Uterus (tissue), 4 donors: ENCODE results near the gene DOC2A. TPM values are rescaled to one million over a fixed set of nuclear protein-coding genes. Genes with fewer than 3 reads are reported as not detected.
"Not testable (repeated sequence)": the region's sequence is repeated elsewhere in the genome, so short reads cannot be mapped to it uniquely, and the experiment has no call there.

ENCODE experiments used
- DNase-seq, 2 donors: peaks; one replicate each; pipeline ENCODE4 v3.0.0-alpha.2; 2019 to 2020
- H3K27ac ChIP-seq, 2 donors: fragments of 200-600 bp; sonication (generic); 1 replicate in 1 of 2; 2 replicates in 1 of 2; pipeline ENCODE4 v1.5.1; 2016 to 2018
- H3K27me3 ChIP-seq, 2 donors: fragments of 200-600 bp; sonication (generic); one replicate each; pipeline ENCODE4 v1.5.1; 2018 to 2019; ENCODE audit warnings: control low read depth in 1 of 2
- H3K36me3 ChIP-seq, 2 donors: fragments of 200-600 bp; sonication (generic); one replicate each; pipeline ENCODE4 v1.5.1; 2019; ENCODE audit warnings: control low read depth in 1 of 2
- H3K4me1 ChIP-seq, 2 donors: fragments of 200-600 bp; sonication (generic); one replicate each; pipeline ENCODE4 v1.5.1; 2018 to 2019; ENCODE audit warnings: control low read depth in 1 of 2
- H3K4me3 ChIP-seq, 2 donors: fragments of 200-600 bp; sonication (generic); 1 replicate in 1 of 2; 2 replicates in 1 of 2; pipeline ENCODE4 v1.5.1; 2018 to 2019; ENCODE audit warnings: mild to moderate bottlenecking in 1 of 2
- H3K9me3 ChIP-seq, 2 donors: fragments of 200-600 bp; sonication (generic); one replicate each; pipeline ENCODE4 v1.5.1; 2019; ENCODE audit warnings: control low read depth in 1 of 2
- CTCF ChIP-seq, 4 experiments: fragments of 200-600 bp in 2 of 4; fragments of 450-650 bp in 2 of 4; sonication (generic) in 2 of 4; IDR thresholded peaks; one replicate each; pipeline ENCODE4 v1.5.1; 2016 to 2019; ENCODE audit warnings: antibody characterized with exemption in 4 of 4, mild to moderate bottlenecking in 2 of 4, moderate library complexity in 1 of 4
- POLR2A ChIP-seq, 2 donors: fragments of 450-650 bp; IDR thresholded peaks; one replicate each; pipeline ENCODE4 v1.6.1; 2016; ENCODE audit warnings: antibody characterized with exemption in 2 of 2, mild to moderate bottlenecking in 1 of 2, moderate library complexity in 1 of 2
- intact Hi-C: fragments of 100-400 bp; cut with DNase I; formaldehyde crosslinking; loops from one replicate; pipeline ENCODE4 v1.15.1; 2023; ENCODE audit warnings: low total_unique reads
- total RNA-seq, 4 donors: library from RNA; depleted of rRNA in 3 of 4; stranded (reverse); fragments of >200 nt in 3 of 4; gene quantifications; one replicate each; pipeline versions ENCODE4 v1.1.0 to v1.2.4, GENCODE V29; 2014 to 2023
- donor health status: DM: yes; HTN: yes; CAD: no.

DOC2A gene
- total RNA-seq, 4 donors from 2014 or later: 1.0 to 2.6 (median 1.8) TPM; not detected in 1

DNA sequence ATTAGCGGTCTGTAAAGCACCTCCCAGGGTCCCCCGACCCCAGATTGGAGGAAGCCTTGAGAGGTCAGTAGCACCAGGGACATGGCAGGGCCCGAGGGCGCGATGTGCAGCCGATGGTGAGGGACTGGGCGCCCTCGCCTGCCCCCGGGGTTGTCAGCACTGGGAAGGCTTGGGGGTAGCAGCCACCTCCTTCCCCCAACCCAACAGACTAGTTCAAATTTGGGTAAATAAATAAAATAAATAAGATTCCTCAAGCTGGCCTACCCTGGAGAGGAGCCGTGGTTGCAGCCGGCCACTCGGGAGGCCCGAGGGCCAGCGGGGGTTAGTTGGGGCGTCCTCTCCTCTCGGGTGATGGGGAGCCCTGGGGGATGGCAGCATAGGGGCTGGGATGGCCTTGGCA lies 13.6 kb upstream of the DOC2A start:
- Histone ChIP-seq H3K4me1 (no peaks in the 10 kb centered on the region), H3K36me3 (no peaks in the 10 kb centered on the region), H3K4me3 (no peak overlapping the region), H3K27me3 (peaks cover 0 to 2% of the 10 kb centered on the region in 2 donors), H3K27ac (no peak overlapping the region), H3K9me3 (no peaks in the 10 kb centered on the region)
- TF ChIP-seq CTCF (IDR thresholded peaks at IDR 0.05) (no peak), POLR2A (IDR thresholded peaks at IDR 0.05) (no peak)
- intact Hi-C loops: no loop called here
- no peak for DNase-seq

DNA sequence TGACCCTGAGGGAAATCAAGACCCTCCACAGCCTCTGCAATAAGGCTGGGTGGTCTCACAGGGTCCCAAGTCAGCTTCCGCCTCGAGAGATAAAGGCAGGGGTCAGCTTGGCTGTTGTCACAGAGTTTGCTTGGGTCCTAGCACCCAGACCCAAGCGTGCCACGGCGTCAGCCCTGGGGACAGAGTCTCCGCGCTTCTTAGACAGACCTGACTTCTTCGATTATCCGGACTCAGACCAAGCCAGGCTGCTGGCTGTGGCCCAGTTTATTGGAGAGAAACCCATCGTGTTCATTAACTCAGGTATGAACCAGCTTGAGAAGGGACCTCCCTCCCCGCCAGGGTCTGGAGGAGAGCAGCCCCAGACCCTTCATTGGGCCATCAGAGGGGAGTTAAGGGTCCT lies 12.8 kb upstream of the DOC2A start:
- no peaks in the 10 kb centered on the region for H3K27me3 ChIP-seq
- H3K36me3 ChIP-seq: no peaks in the 10 kb centered on the region
- no peak overlapping the region for H3K4me3 ChIP-seq
- no peak for TF ChIP-seq CTCF (IDR thresholded peaks at IDR 0.05)
- no peak for TF ChIP-seq POLR2A (IDR thresholded peaks at IDR 0.05)
- intact Hi-C loops: no loop called here
- no peaks in the 10 kb centered on the region for H3K4me1 ChIP-seq
- DNase-seq: no peak
- no peaks in the 10 kb centered on the region for H3K9me3 ChIP-seq
- H3K27ac ChIP-seq: no peak overlapping the region

GRCh38 chr16:30022887-30023286 lies 12.1 kb upstream of the DOC2A start, which contains the start of gene C16orf92:
TSS of gene C16orf92 (plus strand) at chr16:30023198. CDS start at chr16:30023341, 143 bp downstream.
- intact Hi-C loops: no loop called here
- no peaks in the 10 kb centered on the region for H3K9me3 ChIP-seq
- DNase-seq: no peak

GRCh38 chr16:30018731-30019158 lies 7.9 kb upstream of the DOC2A start:
- no peaks in the 10 kb centered on the region for H3K4me1 ChIP-seq
- no peak for DNase-seq
- no peak overlapping the region for H3K27ac ChIP-seq
- H3K36me3 ChIP-seq: no peaks in the 10 kb centered on the region
- no peaks in the 10 kb centered on the region for H3K9me3 ChIP-seq
- TF ChIP-seq CTCF (IDR thresholded peaks at IDR 0.05) (no peak), POLR2A (IDR thresholded peaks at IDR 0.05) (no peak)
- intact Hi-C loops: no loop called here
- H3K4me3 ChIP-seq: no peak overlapping the region
- H3K27me3 ChIP-seq: no peaks in the 10 kb centered on the region

More at GRCh38 chr16:30022887-30023286, 12.1 kb upstream of the DOC2A start, which contains the start of gene C16orf92:
- H3K4me1 ChIP-seq: no peaks in the 10 kb centered on the region
- TF ChIP-seq CTCF (IDR thresholded peaks at IDR 0.05) (no peak), POLR2A (IDR thresholded peaks at IDR 0.05) (no peak)
- no peak within 1 kb of the TSS for H3K4me3 ChIP-seq
- no peaks in the 10 kb centered on the region for H3K36me3 ChIP-seq
- no peak within 1 kb of the TSS for H3K27ac ChIP-seq
- H3K27me3 ChIP-seq: no peaks in the 10 kb centered on the region

DNA sequence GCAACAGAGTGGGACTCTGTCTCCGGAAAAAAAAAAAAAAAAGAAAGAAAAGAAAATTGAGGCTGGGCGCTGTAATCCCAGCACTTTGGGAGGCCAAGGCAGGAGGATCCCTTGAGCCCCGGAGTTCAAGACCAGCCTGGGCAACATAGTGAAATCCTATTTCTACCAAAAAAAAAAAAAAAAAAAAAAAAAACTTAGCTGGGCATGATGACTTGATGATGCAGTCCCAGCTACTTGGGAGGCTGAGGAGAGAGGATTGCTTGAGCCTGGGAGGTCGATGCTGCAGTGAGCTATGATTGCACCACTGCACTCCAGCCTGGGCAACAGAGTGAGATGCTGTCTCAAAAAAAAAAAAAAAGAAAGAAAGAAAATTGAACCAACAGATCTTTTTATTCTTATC lies 7.1 kb upstream of the DOC2A start:
- H3K4me1 ChIP-seq, H3K27ac ChIP-seq, H3K4me3 ChIP-seq, DNase-seq, H3K36me3 ChIP-seq, H3K9me3 ChIP-seq, H3K27me3 ChIP-seq, intact Hi-C loops: not testable (repeated sequence)

DNA sequence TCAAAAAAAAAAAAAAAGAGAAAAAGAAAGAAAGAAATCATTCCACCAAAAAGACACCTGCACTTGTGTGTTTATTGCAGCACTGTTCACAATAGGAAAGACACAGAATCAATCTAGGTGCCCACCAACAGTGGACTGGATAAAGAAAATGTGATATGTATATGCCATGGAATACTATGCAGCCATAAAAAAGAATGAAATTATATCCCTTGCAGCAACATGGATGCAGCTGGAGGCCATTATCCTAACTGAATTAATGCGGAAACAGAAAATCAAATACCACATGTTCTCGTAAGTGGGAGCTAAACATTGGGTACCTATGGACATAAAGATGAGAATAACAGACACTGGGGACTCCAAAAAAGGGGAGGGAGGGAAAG lies 6.4 kb upstream of the DOC2A start:
- no peak overlapping the region for H3K27ac ChIP-seq
- H3K9me3 ChIP-seq: no peaks in the 10 kb centered on the region

More for the DNA sequence above, 6.4 kb upstream of the DOC2A start:
- H3K27me3 ChIP-seq: no peaks in the 10 kb centered on the region
- intact Hi-C loops: no loop called here
- DNase-seq: no peak
- no peak overlapping the region for H3K4me3 ChIP-seq
- H3K36me3 ChIP-seq: no peaks in the 10 kb centered on the region
- TF ChIP-seq POLR2A (IDR thresholded peaks at IDR 0.05) (no peak), CTCF (IDR thresholded peaks at IDR 0.05) (no peak)
- H3K4me1 ChIP-seq: no peaks in the 10 kb centered on the region
